NCI-H1417 (cell line): ENCODE results near the gene CXCL17.
"Not testable (repeated sequence)": the region's sequence is repeated elsewhere in the genome, so short reads cannot be mapped to it uniquely, and the experiment has no call there.

Experiments
- DNase-seq, 3 experiments: peaks; one replicate each; lab custom pipeline; 2025; lab: John Stamatoyannopoulos, UW

The CXCL17 gene

GRCh38 chr19:42465827-42466280 lies 23.1 kb upstream of the CXCL17 start:
- DNase-seq, result no peak

- DNase-seq, result no peak
Observed at GRCh38 chr19:42461700-42462324, 19.1 kb upstream of the CXCL17 start.

DNA sequence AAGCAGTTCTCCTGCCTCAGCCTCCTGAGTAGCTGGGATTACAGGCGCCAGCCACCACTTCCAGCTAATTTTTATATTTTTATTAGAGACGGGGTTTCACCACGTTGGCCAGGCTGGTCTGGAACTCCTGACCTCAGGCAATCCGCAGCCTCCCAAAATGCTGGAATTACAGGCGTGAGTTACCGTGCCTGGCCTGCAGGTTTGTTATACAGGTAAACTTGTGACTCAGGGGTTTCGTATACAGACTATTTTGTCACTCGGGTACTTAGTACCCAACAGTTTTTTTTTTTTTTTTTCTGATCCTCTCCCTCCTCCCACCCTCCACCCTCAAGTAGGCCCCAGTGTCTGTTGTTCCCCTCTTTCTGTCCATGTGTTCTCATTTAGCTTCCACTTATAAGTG lies 18.5 kb upstream of the CXCL17 start:
- DNase-seq, result not testable (repeated sequence)

DNA sequence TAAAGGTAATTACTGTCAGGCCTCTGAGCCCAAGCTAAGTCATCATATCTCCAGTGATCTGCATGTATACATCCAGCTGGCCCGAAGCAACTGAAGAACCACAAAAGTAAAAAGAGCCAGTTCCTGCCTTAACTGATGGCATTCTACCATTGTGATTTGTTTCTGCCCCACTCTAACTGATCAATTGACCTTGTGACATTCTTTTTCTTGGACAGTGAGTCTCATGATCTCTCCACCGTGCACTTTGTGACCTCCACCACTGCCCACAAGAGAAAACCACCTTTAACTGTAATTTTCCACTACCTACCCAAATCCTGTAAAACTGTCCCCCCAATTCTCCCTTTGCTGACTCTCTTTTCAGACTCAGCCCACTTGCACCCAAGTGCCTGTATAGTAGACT lies 17.2 kb upstream of the CXCL17 start:
- DNase-seq, result no peak

- no peak for DNase-seq
Observed at GRCh38 chr19:42455621-42456081, 12.9 kb upstream of the CXCL17 start.

DNA sequence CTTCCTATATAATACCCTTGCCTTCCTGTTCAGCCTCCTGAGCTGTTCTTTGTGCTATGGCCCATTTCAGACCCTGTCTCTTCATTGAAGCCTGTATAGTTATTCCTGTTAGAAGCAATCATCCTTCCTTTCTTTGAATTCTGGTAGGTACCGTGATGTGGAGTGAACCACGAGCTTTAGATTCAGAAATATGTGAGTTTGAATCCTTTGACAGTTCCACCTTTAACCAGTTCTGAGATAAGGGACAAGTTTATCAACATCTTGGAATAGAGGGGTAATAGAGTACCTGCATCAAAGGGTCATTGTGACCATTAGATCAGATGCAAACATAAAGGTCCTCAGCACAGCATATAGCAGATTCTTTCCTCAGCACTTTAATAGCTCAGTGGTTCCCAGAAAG lies 12.3 kb upstream of the CXCL17 start:
- no peak for DNase-seq

GRCh38 chr19:42452590-42452989 lies 9.8 kb upstream of the CXCL17 start:
- no peak for DNase-seq

DNA sequence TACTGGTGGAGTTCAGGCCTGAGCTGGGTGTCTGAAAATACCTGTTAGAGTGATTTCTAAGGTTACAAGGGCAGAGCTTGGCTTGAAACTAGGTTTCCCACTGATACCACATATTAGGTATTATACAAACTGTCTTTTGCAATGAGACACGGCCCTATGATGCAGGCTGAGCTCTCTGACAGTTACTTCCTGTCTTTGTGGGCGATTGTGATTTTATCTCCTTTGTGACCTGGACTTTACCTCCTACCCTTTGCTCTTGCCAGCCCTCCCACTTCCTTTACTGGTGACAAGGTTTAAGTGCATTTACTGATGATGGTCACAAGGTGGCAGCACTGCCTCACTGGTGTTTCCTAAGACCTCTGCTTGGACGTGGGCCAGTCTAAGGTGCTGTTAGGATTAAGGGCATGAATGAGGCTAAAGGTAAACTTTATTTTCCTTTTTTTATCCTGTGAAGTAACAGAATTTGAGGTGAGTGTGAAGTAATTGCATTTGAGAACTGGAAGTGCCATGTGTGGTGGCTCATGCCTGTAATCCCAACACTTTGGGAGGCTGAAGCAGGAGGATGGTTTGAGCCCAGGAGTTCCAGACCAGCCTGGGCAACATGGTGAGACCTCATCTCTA lies 7.7 kb upstream of the CXCL17 start:
- DNase-seq, result peak; percentile 57 to 88 (median 78)

- not testable (repeated sequence) for DNase-seq
Observed at GRCh38 chr19:42448306-42448705, 5.6 kb upstream of the CXCL17 start.

DNA sequence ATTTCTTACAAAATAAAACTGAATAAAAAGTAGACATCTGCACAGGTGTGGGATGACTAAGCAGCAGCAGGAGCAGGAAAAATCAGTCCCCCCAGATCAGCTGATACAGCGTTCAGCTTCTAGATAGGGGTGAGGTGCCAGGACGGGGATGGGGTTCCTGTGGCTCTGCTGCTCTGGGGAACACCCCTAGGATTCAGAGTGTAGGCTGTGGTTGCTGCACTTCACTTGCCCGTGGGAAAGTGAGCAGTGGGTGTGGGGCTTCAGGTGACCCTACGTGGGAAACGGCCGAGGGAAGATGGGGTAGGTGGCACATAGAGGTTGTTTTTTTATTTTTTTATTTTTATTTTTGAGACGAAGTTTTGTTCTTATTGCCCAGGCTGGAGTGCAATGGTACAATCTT lies 3.2 kb upstream of the CXCL17 start:
- no peak for DNase-seq

DNA sequence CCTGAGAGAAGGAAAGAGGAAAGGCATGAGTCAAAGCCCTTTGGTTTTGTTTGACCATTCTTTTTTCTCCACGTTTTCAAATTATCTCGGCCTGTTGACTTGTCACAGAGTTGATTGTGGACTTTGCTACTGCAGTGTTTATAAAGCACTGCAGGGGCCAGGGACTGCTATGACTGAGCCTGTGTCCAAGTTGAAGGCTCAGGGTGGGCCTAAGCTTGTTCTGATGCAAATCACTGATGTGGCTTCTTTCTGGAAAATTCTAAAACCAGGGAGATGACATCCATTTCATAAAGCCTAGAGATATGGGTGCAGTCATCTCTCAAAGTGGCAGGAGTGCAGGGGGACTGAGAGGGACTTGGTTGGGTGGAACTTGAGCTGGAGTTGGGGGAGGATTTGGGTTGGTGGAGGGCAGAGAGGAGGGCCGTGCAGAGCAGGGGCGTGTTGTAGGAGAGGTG lies 1.2 kb upstream of the CXCL17 start:
- DNase-seq, result peak in 1 of 3 experiments; percentile 57

GRCh38 chr19:42441049-42441445 lies 1.7 kb downstream of the CXCL17 start:
- no peak for DNase-seq

GRCh38 chr19:42440357-42441048 lies 2.2 kb downstream of the CXCL17 start:
- peak in 2 of 3 experiments; percentile 36 to 73 for DNase-seq

GRCh38 chr19:42436006-42436405 lies 6.7 kb downstream of the CXCL17 start:
- peak in 1 of 3 experiments; percentile 12 for DNase-seq

- no peak for DNase-seq
Observed at GRCh38 chr19:42435316-42435715, 7.4 kb downstream of the CXCL17 start.

GRCh38 chr19:42433503-42434260 lies 9.1 kb downstream of the CXCL17 start:
- peak in 1 of 3 experiments; percentile 68 for DNase-seq

- no peak for DNase-seq
Observed at GRCh38 chr19:42431486-42431885, 11.3 kb downstream of the CXCL17 start.

- no peak for DNase-seq
Observed at GRCh38 chr19:42428676-42429075, 14.1 kb downstream of the CXCL17 start.

DNA sequence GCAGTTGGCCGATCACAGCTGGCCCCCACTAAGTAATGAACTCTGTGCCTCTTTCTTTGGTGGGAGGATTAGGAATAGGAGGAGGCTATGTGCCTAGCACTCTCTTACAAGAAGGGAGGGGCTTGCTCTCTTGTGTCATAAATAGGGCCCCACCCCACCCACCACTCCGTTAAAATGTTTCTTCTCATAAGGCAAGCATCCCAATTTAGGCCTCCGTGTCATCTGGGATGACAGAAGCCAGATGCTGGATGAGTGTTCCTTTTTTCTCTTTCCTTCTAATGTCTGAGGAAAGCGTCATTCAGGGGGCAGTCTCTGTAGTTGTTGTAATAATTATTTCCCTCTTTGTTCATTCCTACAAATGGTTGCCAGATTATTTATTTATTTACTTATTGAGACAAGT lies 15.4 kb downstream of the CXCL17 start, which contains the start of gene LIPE:
Gene LIPE, minus strand, starts transcription at position 76 of the 400 bp plus-strand sequence. CDS start 239 bp downstream, outside the sequence.
- DNase-seq, result no peak

GRCh38 chr19:42426643-42427042 lies 16.1 kb downstream of the CXCL17 start:
- no peak for DNase-seq

- DNase-seq, result no peak
Observed at GRCh38 chr19:42424712-42425131, 18.0 kb downstream of the CXCL17 start.

GRCh38 chr19:42424345-42424707 lies 18.4 kb downstream of the CXCL17 start:
- no peak for DNase-seq
